ENCODE data around the gene ARMH1.

- TF ChIP-seq EZH2 (IDR thresholded peaks at IDR 0.05; ENCODE audit: borderline replicate concordance, insufficient read depth, low read depth, low read length, poor library complexity, severe bottlenecking) (no peak), CTCF (IDR thresholded peaks at IDR 0.05) (no peak)
Observed at GRCh38 chr1:44631333-44631646, 43.2 kb upstream of the ARMH1 start.

Data from B cell (primary cell).